HG03060 (cell line): ENCODE results near the gene LINC00632.

Experiments
- ATAC-seq: cut with Tn5 transposase; IDR thresholded peaks from one replicate; pipeline ENCODE4 v1.9.1; 2021; ENCODE audit warnings: low read depth, moderate number of reproducible peaks; ENCODE audit not compliant: unreplicated experiment

Gene LINC00632

DNA sequence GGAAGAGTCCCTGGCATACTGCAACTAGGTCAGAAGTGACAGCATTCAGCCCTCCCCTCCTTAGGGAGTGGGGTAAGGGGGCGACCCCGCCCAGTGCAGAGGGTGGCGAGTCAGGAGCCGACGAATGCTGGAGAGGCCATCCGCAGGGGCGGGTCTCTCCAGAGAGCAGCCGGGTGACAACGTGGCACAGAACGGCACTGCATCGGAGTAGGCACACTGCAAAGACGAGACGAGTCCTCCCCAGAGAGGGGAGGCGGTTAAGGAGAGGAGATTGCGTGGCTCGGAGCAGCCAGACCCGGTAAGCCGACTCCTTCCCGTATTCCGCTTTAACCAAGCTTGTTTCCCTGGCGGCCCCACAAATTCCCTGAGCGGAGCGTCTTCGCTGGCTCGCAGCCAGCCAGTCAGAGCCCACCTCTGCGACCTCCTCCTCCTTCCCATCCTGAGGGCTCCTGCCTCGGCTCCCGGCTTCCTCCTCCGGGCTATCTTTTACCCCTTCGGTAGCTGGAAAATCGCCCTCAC lies 54.9 kb downstream of the LINC00632 start:
- no peak for ATAC-seq

DNA sequence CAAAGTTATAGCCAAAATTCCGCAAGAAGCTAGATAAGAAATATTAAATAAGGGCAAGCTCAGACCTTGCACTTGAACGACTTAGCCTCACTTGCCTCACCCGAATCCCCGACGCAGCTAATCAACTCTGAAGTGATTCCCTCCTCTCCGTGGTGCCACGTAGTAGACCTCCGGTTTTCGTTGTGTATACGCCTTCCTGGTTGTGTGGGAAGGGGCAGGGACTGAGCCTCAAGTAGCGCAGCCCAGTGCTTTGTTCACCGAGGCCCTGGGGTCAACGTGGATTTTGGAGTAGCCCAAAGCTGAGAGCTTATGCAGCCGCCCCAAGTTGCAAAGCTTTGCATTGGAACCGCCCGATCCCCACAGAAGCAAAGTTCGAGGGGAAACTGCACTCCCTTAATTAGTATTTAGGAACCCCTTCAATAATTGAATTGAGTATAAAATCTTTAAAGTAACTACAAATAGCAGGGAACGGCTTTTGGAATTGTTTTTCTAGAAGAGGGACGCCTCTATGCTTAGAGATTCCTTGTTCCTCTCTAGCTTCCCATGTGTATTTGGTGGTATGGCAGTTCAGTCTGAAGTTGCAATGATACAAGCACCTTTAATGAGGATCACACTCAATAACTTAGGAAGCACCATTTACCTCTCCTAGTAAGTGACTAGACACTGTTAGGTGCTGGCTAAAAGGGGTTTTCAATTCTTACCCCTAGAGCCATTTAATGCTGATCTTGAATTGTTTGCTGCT lies 55.7 kb downstream of the LINC00632 start:
- no peak for ATAC-seq

- ATAC-seq, result no peak
Measured at GRCh38 chrX:140766024-140766611, 56.6 kb downstream of the LINC00632 start.

- ATAC-seq, result no peak
Measured at GRCh38 chrX:140767646-140768045, 58.1 kb downstream of the LINC00632 start.

GRCh38 chrX:140775211-140775610 lies 65.7 kb downstream of the LINC00632 start:
- ATAC-seq, result no peak

GRCh38 chrX:140776320-140776719 lies 66.8 kb downstream of the LINC00632 start:
- no peak for ATAC-seq

GRCh38 chrX:140794642-140795041 lies 85.1 kb downstream of the LINC00632 start:
- no peak for ATAC-seq

DNA sequence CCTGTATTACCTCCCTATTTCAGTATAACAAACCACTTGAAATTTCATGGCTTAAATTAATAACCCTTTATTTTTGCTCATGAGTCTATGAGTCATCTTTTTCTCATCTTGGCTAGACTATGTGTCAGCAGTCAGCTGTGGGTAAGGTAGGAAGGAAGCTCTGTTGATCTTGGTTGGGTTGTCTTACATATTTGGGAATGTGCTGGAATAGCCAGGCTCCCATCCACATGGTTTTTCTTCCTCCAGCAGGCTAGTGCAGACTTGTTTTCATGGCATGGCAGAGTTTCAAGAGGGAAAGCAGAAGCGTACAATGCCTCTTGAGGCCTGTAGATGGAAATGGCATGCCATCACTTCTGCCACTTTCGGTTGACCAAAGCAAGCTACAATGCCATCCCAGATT lies 89.7 kb downstream of the LINC00632 start:
- ATAC-seq, result no peak

GRCh38 chrX:140804292-140804691 lies 94.7 kb downstream of the LINC00632 start:
- ATAC-seq, result no peak

DNA sequence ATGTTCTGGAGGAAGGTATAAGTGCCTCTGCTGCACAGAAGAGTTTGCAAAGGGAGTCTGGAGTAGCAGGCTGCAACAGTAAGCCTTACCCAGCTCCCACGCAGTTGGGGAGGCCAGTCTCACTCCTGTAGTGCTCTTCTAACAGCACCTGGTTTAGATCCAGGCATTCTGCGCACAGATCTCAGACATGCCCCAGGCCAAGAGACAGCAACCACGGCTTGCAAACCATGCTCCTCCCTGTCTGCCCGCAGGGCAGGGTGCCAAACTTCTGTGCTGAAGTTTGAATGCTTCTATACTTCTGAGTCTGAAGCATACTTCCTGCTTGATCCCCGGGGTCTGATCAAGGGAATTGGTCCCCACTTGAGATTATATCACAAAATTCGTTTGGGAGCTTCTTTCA lies 106.3 kb downstream of the LINC00632 start:
- ATAC-seq, result no peak

GRCh38 chrX:140817943-140818342 lies 108.4 kb downstream of the LINC00632 start:
- no peak for ATAC-seq

DNA sequence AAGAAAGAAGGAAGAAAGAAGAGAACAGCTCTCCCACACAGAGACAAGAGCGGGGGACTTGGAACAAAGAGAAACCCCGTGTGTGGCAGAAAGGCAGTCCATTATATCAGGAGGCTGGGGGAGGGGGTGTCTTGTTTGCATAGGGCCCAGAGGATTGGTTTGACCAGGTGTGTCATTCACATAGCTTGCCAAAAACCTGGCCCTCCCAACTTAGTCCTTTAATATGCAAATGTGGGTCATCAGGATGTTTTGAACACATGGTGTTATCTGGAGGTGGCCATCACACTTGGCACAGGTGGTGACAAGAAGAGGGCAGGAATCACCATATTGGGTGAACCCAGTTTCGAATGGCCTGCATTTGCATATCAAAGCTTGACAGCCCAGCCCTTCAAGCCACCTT lies 111.7 kb downstream of the LINC00632 start:
- ATAC-seq, result no peak

DNA sequence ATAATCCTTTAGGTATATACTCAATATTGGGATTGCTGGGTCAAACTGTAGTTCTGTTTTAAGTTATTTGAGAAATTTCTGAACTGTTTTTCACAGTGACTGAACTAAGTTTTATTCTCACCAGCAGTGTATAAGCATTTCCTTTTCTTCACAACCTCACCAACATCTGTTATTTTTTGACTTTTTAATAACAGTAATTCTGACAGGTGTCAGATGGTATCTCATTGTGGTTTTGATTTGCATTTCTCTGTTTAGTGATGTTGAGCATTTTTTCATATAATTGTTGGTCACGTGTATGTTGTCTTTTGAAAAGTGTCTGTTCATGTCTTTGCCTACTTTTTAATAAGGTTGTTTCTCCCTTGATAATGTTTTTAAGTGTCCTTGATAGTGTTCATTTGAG lies 112.6 kb downstream of the LINC00632 start:
- ATAC-seq, result no peak

GRCh38 chrX:140822861-140823260 lies 113.3 kb downstream of the LINC00632 start:
- ATAC-seq, result no peak

DNA sequence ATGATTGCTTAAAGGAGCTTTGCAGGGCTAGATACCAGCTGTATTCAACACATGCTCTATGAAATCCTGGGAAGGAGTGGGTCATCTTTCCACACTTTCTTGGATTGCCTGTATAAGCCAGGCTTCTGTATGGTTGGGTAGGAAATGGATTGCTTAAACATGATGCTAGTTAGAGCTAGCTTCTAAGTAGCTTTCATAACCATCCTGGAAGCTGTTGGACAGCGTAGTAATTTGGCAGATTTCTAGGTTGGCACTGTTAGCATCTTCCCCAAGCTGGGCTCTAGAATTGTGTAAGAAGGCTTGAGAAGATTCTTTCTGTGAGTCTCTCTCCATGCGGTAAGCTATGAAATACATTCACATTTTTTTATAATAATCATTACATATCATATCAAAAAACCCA lies 127.3 kb downstream of the LINC00632 start:
- no peak for ATAC-seq
